ENCODE data around the gene ITIH3.
"Not testable (repeated sequence)": the region's sequence is repeated elsewhere in the genome, so short reads cannot be mapped to it uniquely, and the experiment has no call there.

Gene ITIH3

DNA sequence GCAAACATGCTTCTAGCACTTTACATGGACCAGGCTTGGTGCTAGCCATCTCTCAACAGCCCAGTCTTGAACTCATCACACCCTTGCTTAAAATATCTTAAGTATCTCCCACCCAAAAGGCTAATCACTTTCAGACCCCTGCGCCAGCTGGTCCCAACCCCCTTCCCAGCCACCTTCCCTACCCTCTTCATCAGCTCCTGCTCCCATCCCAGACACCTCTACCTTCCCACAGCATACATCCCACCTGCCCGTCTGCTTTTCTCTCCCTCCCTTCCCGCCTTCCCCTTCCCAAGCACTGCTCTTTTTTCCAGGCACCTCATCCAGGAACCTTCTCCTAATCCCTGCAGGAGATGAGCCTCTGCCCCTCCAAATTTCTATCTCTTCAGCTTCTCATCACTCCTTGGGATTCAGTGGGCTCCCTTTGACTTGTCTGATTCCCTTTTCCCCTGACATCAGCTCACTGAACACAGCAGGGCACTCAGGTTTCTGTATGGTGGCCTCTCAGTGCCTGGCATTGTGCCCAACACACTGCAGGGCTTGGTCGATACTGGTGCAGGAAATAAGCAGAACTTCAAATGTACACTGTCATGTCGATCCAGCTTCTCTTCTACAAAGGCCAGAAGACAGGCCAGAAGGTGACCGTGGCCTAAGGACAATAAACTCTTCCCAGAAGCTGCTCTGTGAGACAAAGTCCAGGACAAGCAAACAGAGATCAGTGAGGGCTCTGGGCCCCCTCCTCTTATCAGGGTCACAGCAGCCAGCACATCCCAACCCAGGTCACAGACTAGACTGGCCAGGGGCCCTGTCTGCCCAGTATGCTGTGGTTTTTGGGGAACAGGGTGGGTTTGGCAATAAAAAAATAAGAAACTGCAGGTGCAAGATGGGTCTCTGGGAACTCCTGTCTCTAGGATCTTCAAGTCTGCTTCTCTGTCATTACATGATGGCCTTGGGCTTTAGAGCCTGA is 19.4 kb upstream of the ITIH3 start:
- no peak for DNase-seq (ENCODE audit: low read depth in 1 of 2, low spot score in 1 of 2)
- in situ Hi-C loops (cut with HindIII; ENCODE audit: low pct_unique_long_range_greater_than_20kb, low sequenced_read_pairs), result no loop called here
- no peak for TF ChIP-seq JUND (IDR thresholded peaks at IDR 0.05; ENCODE audit: low read depth)

DNA sequence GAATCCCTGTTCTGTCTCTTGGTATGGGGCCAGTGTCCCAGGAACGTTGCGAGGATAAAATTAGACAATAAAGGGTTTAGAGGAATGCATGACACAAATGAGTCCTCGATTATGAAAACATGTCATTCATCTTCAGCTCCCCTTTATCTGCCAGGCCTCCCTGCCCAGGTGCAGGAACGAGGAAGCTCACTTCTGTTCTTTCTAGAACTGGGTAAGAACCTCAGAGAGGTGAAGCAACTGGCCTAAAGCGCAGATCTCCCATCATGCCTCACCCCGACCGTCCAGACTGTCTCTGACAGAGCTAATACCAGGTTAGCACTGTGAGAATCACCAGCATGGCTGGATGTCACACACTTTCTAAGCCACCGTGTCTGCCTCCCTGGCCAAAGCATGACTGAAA is 18.7 kb upstream of the ITIH3 start:
- TF ChIP-seq JUND (IDR thresholded peaks at IDR 0.05; ENCODE audit: low read depth), result no peak
- in situ Hi-C loops (cut with HindIII; ENCODE audit: low pct_unique_long_range_greater_than_20kb, low sequenced_read_pairs), result no loop called here
- DNase-seq (ENCODE audit: low read depth in 1 of 2, low spot score in 1 of 2), result no peak

DNA sequence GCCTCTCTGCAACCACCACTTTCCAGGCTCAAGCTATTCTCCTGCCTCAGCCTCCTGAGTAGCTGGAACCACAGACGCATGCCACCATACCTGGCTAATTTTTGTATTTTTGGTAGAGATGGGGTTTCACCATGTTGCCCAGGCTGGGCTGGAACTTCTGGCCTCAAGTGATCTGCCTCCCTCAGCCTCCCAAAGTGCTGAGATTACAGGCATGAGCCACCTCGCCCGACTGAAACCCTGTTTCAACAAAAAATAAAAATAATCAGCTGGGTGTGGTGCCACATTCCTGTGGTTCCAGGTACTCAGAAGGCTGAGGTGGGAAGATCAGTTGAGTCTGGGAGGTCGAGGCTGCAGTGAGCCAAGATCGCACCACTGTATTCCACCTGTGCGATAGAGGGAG is 18.1 kb upstream of the ITIH3 start:
- not testable (repeated sequence) for DNase-seq (ENCODE audit: low read depth in 1 of 2, low spot score in 1 of 2)

DNA sequence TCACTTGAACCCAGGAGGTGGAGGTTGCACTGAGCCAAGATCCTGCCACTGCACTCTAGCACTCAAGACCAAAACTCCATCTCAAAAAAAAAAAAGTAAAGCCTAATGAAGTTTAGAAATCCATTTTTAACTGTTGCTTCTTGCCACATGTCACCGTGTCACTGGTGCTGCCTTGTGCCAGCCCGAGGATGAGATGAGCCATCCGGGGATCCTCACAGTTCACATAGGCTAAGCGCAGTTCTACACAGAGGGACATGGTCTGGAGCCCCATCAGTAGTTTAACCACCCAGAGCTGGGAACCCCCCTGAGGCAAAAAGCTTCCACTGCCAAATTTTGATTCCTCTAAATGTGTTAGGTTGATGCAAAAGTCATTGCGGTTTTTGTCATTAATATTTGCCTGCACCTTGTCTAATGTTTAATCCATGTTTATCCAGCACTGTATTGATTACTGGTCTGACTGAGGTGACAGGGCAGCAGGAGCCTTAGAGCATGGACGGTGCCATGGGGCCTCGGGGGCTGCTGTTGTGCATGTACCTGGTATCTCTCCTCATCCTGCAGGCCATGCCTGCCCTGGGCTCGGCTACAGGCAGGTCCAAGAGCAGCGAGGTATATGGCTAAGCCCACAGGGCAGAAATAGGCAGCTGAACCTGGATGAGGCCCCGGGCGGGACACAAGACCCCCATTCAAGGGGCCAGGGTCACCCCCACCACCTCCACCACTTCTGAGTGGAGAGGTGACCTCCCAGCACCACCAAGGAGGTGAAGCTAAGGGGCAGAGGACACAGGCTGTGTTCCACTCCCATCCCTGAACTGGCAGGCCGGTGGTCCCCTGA is 17.3 kb upstream of the ITIH3 start, which contains the start of gene ITIH1:
Gene ITIH1, plus strand, starts transcription at position 473 of the 832 bp plus-strand sequence. Its CDS starts 17 bp downstream, at position 490.
- no peak for DNase-seq (ENCODE audit: low read depth in 1 of 2, low spot score in 1 of 2)
- TF ChIP-seq JUND (IDR thresholded peaks at IDR 0.05; ENCODE audit: low read depth), result no peak
- in situ Hi-C loops (cut with HindIII; ENCODE audit: low pct_unique_long_range_greater_than_20kb, low sequenced_read_pairs), result no loop called here

More for the DNA sequence above, 18.1 kb upstream of the ITIH3 start:
- in situ Hi-C loops (cut with HindIII; ENCODE audit: low pct_unique_long_range_greater_than_20kb, low sequenced_read_pairs), result not testable (repeated sequence)

DNA sequence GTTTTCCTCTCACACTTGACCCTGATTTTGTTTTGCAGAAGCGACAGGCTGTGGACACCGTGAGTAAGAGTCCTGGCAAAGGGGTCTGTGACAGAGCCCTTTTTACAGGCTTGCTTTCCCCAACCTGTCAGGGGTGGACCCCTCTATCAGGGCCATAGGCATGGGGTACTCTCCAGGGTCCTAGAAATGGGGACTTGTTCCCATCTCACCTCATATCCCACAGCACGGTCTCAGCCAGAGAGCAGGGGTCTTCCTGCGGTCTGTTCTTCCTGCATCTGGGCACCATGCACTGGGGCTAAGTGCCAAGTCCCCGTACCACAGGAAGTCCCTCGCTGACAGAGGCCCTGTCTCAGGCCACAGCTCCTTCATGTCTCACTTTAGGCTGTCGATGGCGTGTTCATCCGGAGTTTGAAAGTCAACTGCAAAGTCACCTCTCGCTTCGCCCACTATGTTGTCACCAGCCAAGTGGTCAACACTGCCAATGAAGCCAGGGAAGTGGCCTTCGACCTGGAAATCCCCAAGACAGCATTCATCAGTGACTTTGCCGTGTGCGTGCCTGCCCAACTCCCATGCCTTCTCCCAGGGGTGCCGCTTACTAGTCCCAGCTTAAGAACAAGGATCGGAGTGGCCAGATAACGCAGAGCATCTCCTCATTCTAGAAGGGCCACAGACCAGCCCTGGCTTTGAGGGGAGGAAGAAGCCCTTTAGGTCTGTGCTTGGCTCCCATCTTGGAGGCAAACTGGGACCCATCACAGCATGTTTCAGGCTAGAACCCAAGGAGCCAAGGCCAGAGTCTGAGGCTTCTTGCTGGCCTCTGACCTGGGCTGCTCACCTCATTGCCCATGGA is 16.4 kb upstream of the ITIH3 start:
- no peak for DNase-seq (ENCODE audit: low read depth in 1 of 2, low spot score in 1 of 2)
- in situ Hi-C loops (cut with HindIII; ENCODE audit: low pct_unique_long_range_greater_than_20kb, low sequenced_read_pairs), result no loop called here

DNA sequence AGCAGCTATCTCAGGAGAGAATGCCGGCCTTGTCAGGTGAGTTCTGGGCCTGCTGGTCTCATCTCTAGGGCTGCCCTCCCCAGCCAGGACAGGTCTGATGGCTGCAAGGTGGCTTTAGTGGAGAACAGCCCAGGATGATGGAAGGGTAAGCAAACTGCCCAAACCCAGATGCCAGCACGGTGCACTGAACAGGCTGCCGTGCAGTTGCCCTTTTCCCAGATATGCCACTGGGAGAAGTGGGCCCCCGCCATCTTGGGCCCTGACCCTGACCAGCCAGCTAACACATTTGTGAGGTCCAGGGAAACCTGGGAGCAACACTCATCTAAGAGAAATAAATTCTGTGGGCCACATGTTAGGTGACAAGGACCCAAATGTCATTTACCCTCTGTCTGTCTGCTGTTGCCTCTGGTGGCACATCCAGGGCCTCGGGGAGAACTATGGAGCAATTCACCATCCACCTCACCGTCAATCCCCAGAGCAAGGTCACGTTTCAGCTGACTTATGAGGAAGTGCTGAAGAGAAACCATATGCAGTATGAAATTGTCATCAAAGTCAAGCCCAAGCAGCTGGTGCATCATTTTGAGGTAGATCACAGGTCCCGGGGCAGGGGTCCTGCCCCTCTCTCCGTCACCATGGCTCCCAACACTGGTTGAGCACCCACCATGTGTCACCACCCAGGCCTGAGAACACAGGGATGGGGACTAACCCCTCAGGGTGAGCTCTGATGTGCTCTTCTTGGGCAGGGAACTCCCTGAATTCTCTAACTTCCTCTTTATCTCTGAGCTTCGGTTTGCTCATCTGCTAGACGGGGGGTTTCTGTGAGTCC is 15.4 kb upstream of the ITIH3 start:
- no peak for TF ChIP-seq JUND (IDR thresholded peaks at IDR 0.05; ENCODE audit: low read depth)
- DNase-seq (ENCODE audit: low read depth in 1 of 2, low spot score in 1 of 2), result no peak
- in situ Hi-C loops (cut with HindIII; ENCODE audit: low pct_unique_long_range_greater_than_20kb, low sequenced_read_pairs), result no loop called here

More for the DNA sequence above, 16.4 kb upstream of the ITIH3 start:
- TF ChIP-seq JUND (IDR thresholded peaks at IDR 0.05; ENCODE audit: low read depth), result no peak

DNA sequence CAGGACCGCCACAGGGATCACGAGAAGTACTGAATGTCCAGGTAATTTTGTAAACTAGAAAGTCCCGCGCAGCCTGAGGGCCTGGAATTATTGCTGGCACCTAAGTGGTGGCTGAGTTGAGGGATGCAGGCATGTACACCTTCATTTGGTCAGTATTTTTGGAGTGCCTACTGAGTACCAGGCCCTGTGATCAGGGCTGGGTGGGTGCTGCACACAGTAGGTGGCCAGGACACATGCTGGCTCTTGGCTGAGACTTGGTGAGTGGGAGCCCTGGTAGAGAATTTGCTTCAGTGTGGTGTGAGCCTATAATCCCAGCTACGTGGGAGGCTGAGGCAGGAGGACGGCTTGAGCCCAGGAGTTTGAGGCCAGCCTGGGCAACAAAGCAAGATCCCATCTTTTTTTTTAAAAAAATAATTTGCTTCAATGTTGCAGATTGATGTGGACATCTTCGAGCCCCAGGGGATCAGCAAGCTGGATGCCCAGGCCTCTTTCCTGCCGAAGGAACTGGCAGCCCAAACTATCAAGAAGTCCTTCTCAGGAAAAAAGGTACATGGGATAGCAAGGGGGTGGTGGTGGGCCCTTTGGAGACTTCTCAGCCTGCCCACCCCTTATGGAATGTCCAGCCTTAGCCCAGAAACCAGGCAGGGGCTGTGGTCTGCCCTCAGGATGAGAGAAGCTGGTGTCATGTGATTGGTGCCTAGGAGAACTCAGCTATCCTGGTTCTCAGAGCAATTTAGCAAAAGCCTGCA is 14.6 kb upstream of the ITIH3 start:
- DNase-seq (ENCODE audit: low read depth in 1 of 2, low spot score in 1 of 2), result no peak
- in situ Hi-C loops (cut with HindIII; ENCODE audit: low pct_unique_long_range_greater_than_20kb, low sequenced_read_pairs), result no loop called here
- TF ChIP-seq JUND (IDR thresholded peaks at IDR 0.05; ENCODE audit: low read depth), result no peak

DNA sequence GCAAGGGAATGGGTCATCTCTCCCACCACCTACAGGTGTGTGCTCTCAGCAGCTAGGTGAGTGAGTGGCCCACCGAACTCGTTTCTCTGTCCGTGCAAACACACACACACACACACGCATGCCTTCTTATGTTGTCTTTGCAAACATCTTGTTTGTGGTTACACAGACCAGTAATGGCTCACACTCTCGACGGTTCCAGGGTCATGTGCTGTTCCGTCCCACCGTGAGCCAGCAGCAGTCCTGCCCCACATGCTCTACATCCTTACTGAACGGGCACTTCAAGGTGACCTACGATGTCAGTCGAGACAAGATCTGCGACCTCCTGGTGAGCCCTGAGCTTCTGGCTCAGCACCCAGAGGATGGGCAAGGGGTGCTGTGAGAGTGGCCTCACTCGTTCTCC is 12.9 kb upstream of the ITIH3 start:
- peak in 1 of 2 experiments; percentile 38 for DNase-seq (ENCODE audit: low read depth in 1 of 2, low spot score in 1 of 2)
- no peak for TF ChIP-seq JUND (IDR thresholded peaks at IDR 0.05; ENCODE audit: low read depth)
- in situ Hi-C loops (cut with HindIII; ENCODE audit: low pct_unique_long_range_greater_than_20kb, low sequenced_read_pairs), result no loop called here

DNA sequence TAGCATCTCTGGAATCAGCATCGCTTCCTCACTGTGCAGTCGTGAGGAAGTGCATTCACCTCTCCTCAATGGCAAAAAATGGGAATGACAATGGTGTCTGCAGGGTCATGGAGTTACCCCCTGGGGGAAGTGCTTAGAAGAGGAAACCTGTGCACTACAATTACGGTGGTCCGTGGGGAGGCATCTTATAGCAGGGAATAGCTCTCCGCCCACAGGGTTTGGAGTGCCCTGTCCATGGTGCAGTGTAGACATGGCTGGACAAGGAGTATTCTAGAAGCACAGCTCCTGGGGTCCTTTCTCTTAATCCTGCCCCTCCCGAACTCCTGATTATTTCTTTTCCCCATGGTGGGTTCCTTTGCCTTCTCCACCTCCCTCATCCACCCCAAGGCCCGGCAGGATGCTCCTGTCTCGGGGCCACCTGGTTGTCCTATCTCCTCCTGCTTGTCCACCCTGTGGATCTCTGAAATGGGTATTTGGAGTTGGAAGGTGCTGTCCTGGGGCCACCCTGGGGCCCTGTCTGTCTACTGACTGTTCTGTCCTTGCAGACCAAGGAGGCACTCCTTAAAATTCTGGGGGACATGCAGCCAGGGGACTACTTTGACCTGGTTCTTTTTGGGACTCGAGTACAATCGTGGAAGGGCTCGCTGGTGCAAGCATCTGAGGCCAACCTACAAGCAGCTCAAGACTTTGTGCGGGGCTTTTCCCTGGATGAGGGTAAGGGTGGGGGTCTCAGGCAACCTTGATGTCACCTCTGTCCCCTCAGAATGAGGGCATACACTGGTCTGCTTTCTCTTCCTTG is 12.0 kb upstream of the ITIH3 start:
- in situ Hi-C loops (cut with HindIII; ENCODE audit: low pct_unique_long_range_greater_than_20kb, low sequenced_read_pairs), result no loop called here

DNA sequence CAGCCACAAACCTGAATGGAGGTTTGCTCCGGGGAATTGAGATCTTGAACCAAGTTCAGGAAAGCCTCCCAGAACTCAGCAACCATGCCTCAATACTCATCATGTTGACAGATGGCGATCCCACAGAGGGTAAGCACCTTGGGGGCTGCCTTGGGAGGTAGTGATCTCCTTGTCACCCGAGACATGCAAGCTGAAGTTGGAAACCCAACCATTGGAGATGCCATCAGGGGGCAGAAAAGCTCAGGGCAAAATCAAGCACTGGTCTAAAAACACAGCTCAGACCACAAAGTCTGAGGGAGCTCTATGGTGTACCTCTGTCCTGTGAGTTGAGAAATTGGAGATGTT is 11.4 kb upstream of the ITIH3 start:
- no peak for DNase-seq (ENCODE audit: low read depth in 1 of 2, low spot score in 1 of 2)
- TF ChIP-seq JUND (IDR thresholded peaks at IDR 0.05; ENCODE audit: low read depth), result no peak
- in situ Hi-C loops (cut with HindIII; ENCODE audit: low pct_unique_long_range_greater_than_20kb, low sequenced_read_pairs), result no loop called here

More for the DNA sequence above, 12.0 kb upstream of the ITIH3 start:
- TF ChIP-seq JUND (IDR thresholded peaks at IDR 0.05; ENCODE audit: low read depth), result no peak
- DNase-seq (ENCODE audit: low read depth in 1 of 2, low spot score in 1 of 2), result no peak

Data from T47D (cell line).